Measurements from ENCODE around the gene MESP2. TPM values are rescaled to one million over a fixed set of nuclear protein-coding genes. Genes with fewer than 3 reads are reported as not detected.

MESP2 gene
- total and polyA plus RNA-seq, 3 donors from 2014 or later, result 1.3 to 2.9 (median 2.2) TPM

DNA sequence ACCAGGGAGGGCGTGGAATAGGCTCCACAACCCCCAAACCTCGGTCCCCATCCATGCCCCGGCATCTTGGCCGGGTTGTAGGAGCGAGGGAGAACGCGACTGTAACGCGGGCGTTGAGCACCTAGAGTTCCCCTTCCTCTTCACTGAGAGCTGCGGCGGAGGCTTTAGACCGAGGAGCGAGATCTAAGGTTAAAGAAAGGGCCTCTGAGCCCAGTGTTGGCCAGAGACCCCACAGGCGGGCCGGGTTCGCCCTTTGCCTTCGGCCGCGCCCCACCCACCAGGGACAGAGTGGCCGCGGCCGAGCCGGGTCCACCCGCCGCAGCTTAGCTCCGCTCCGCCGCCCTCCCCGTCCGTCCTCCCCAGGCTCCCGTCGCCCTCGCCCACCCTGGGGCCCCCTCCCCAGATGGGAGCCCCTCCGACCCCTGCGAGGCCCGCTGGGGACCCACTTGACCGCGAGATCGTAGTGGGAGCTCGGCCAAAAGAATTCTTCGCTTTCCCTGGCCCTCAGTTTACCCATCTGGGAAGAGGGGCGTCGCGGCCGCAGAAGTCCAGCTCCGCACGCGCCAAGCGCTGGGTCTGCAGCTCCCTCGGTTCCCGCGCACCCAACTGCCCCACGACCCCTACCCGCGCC is 38.1 kb downstream of the MESP2 start:
- TF ChIP-seq, protein P1, sequence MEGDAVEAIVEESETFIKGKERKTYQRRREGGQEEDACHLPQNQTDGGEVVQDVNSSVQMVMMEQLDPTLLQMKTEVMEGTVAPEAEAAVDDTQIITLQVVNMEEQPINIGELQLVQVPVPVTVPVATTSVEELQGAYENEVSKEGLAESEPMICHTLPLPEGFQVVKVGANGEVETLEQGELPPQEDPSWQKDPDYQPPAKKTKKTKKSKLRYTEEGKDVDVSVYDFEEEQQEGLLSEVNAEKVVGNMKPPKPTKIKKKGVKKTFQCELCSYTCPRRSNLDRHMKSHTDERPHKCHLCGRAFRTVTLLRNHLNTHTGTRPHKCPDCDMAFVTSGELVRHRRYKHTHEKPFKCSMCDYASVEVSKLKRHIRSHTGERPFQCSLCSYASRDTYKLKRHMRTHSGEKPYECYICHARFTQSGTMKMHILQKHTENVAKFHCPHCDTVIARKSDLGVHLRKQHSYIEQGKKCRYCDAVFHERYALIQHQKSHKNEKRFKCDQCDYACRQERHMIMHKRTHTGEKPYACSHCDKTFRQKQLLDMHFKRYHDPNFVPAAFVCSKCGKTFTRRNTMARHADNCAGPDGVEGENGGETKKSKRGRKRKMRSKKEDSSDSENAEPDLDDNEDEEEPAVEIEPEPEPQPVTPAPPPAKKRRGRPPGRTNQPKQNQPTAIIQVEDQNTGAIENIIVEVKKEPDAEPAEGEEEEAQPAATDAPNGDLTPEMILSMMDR (IDR thresholded peaks at IDR 0.05), result no peak
- TF ChIP-seq POLR2A (IDR thresholded peaks at IDR 0.05), result no peak

DNA sequence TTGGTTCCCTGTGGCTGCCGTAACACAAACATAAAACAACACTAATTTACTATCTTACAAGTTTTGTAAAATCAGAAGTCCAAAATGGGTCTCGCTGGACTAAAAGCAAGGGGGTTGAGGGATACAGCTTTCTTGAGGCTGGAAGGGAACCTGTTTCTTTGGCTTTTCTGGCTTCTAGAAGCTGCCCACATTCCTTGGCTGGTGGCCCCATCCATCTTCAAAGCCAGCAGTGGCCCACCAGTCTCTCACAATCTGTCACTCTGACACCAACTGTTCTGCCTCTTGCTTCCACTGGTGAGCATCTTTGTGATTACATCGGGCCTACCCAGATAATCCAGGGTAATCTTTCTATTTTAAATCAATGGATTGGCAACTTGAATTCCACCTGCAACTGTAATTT is 39.6 kb downstream of the MESP2 start:
- H3K27me3 ChIP-seq, result no peaks in the 10 kb centered on the region

More for the DNA sequence above, 38.1 kb downstream of the MESP2 start:
- no peaks in the 10 kb centered on the region for H3K36me3 ChIP-seq (ENCODE audit: low read depth, missing control alignments)
- no peaks in the 10 kb centered on the region for H3K27me3 ChIP-seq
- no peaks in the 10 kb centered on the region for H3K9me3 ChIP-seq
- H3K4me3 ChIP-seq, result peak overlapping the region; percentile 42 to 51
- DNase-seq, result no peak
- no peak overlapping the region for H3K27ac ChIP-seq
- 18 to 31% methylated on average over 6 to 56 of the region's 56 CpGs for WGBS, 2 donors
- peaks cover 18% of the 10 kb centered on the region for H3K4me1 ChIP-seq
- intact Hi-C loops (cut with DNase I; ENCODE audit: low total_unique reads), result no loop called here

DNA sequence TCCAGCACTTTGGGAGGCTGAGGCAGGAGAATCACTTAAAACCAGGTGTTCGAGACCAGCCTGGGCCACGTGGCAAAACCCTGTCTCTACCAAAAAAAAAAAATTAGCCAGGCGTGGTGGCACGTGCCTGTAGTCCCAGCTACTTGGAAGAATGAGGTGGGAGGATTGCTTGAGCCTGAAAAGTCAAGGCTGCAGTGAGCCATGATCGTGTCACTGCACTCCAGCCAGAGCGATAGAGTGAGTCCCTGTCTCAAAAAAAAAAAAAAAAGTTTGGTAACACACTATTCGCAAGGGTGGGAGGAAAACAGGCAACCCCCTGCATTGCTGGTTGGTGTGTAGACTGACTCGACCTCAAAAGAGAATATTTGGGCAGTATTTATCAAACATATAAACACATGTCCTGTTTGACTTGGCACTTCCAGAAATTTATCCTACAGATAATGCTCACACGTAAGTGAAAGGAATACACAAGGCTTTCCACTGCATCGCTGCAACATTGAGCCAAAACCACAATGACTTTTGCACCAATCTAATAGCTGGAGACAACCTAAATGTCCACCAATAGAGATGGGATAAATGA is 41.7 kb downstream of the MESP2 start:
- 44 to 46% methylated on average over 10 of the region's 10 CpGs for WGBS, 2 donors
- no peak overlapping the region for H3K27ac ChIP-seq
- TF ChIP-seq POLR2A (IDR thresholded peaks at IDR 0.05), result no peak
- TF ChIP-seq, protein P1 (IDR thresholded peaks at IDR 0.05), result no peak
- H3K27me3 ChIP-seq, result no peaks in the 10 kb centered on the region
- no peaks in the 10 kb centered on the region for H3K36me3 ChIP-seq (ENCODE audit: low read depth, missing control alignments)
- intact Hi-C loops (cut with DNase I; ENCODE audit: low total_unique reads), result no loop called here
- DNase-seq, result no peak
- peaks cover 10% of the 10 kb centered on the region for H3K4me1 ChIP-seq
- no peaks in the 10 kb centered on the region for H3K9me3 ChIP-seq
- H3K4me3 ChIP-seq, result no peak overlapping the region

More for the DNA sequence above, 39.6 kb downstream of the MESP2 start:
- 82% methylated on average over 3 of the region's 3 CpGs for WGBS, 2 donors
- Histone ChIP-seq H3K27ac (no peak overlapping the region), H3K4me1 (peaks cover 18% of the 10 kb centered on the region), H3K4me3 (no peak overlapping the region), H3K9me3 (no peaks in the 10 kb centered on the region), H3K36me3 (ENCODE audit: low read depth, missing control alignments) (no peaks in the 10 kb centered on the region)
- TF ChIP-seq, protein P1 (IDR thresholded peaks at IDR 0.05), result no peak
- TF ChIP-seq POLR2A (IDR thresholded peaks at IDR 0.05), result no peak
- DNase-seq, result no peak
- intact Hi-C loops (cut with DNase I; ENCODE audit: low total_unique reads), result no loop called here

DNA sequence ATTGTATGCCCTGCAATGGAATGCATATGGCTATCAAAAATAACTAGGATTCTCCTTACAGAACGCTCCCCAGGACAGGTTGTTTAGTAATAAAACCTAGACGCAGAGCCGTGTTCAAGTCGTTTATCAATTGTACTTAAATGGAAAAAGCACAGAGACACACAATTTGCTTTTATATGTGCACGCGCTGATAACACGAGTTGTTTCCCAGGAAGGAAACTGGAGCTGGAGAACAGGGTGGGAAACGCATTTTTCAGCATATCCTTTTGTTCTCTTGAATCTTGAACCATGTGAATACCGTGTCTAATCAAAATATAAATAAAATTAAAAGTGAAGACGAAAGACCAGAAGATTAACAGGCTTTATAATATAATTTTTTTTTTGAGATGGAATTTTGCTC is 42.2 kb downstream of the MESP2 start:
- intact Hi-C loops (cut with DNase I; ENCODE audit: low total_unique reads), result no loop called here
- DNase-seq, result no peak
- Histone ChIP-seq H3K9me3 (no peaks in the 10 kb centered on the region), H3K27ac (no peak overlapping the region), H3K4me1 (peaks cover 10% of the 10 kb centered on the region), H3K27me3 (no peaks in the 10 kb centered on the region), H3K4me3 (no peak overlapping the region), H3K36me3 (ENCODE audit: low read depth, missing control alignments) (no peaks in the 10 kb centered on the region)
- TF ChIP-seq, protein P1 (IDR thresholded peaks at IDR 0.05), result no peak
- WGBS, 2 donors, result 55 to 68% methylated on average over 10 of the region's 10 CpGs
